NCI-H2196 treated with DMSO at 0.1 percent for 48 hours (cell line): ENCODE measurements around the gene SLC30A9.

Experiments
- DNase-seq: peaks from one replicate; lab custom pipeline; 2025; ENCODE audit not compliant: unreplicated experiment; lab: John Stamatoyannopoulos, UW

The SLC30A9 gene

GRCh38 chr4:41998019-41998418, 7.7 kb downstream of the SLC30A9 start:
- DNase-seq: no peak

GRCh38 chr4:41999321-41999720, 9.0 kb downstream of the SLC30A9 start:
- no peak for DNase-seq

GRCh38 chr4:42008011-42008786, 17.9 kb downstream of the SLC30A9 start:
- no peak for DNase-seq

- no peak for DNase-seq
These were observed 25.1 kb downstream of the SLC30A9 start for GRCh38 chr4:42015438-42015837.

GRCh38 chr4:42018451-42018850, 28.1 kb downstream of the SLC30A9 start:
- no peak for DNase-seq

- DNase-seq: no peak
These were observed 58.1 kb downstream of the SLC30A9 start for GRCh38 chr4:42048394-42048793.

- no peak for DNase-seq
These were observed 60.4 kb downstream of the SLC30A9 start for GRCh38 chr4:42050516-42051249.

GRCh38 chr4:42066402-42066801, 76.1 kb downstream of the SLC30A9 start:
- no peak for DNase-seq

- no peak for DNase-seq
These were observed 76.9 kb downstream of the SLC30A9 start for GRCh38 chr4:42067264-42067663.

- no peak for DNase-seq
These were observed 80.1 kb downstream of the SLC30A9 start for GRCh38 chr4:42070463-42070862.

- no peak for DNase-seq
These were observed 84.0 kb downstream of the SLC30A9 start for GRCh38 chr4:42074294-42074693.

GRCh38 chr4:42078184-42078801, 88.0 kb downstream of the SLC30A9 start:
- DNase-seq: no peak

- no peak for DNase-seq
These were observed 90.0 kb downstream of the SLC30A9 start for GRCh38 chr4:42080306-42080705.

- no peak for DNase-seq
These were observed 93.5 kb downstream of the SLC30A9 start for GRCh38 chr4:42083816-42084215.

- no peak for DNase-seq
These were observed 98.1 kb downstream of the SLC30A9 start for GRCh38 chr4:42088386-42088785.

GRCh38 chr4:42101446-42101975, 111.2 kb downstream of the SLC30A9 start:
- no peak for DNase-seq

- no peak for DNase-seq
These were observed 114.2 kb downstream of the SLC30A9 start for GRCh38 chr4:42104521-42104920.

GRCh38 chr4:42112846-42113245, 122.5 kb downstream of the SLC30A9 start:
- DNase-seq: no peak

- DNase-seq: no peak
These were observed 129.6 kb downstream of the SLC30A9 start for GRCh38 chr4:42119886-42120285.

GRCh38 chr4:42122237-42122636, 131.9 kb downstream of the SLC30A9 start:
- DNase-seq: no peak

GRCh38 chr4:42123071-42123644, 132.8 kb downstream of the SLC30A9 start:
- no peak for DNase-seq
